COLO668 (cell line): Measurements from ENCODE around the gene MEDAG.

ENCODE experiments used
- DNase-seq: peaks from one replicate; lab custom pipeline; 2025; ENCODE audit not compliant: unreplicated experiment; lab: John Stamatoyannopoulos, UW

The MEDAG gene

GRCh38 chr13:30872685-30873461 is 33.2 kb upstream of the MEDAG start:
- no peak for DNase-seq

GRCh38 chr13:30873499-30873898 is 32.6 kb upstream of the MEDAG start:
- no peak for DNase-seq

GRCh38 chr13:30874111-30874510 is 32.0 kb upstream of the MEDAG start:
- DNase-seq, result no peak

- no peak for DNase-seq
These were observed 31.5 kb upstream of the MEDAG start for GRCh38 chr13:30874561-30874960.

- DNase-seq, result no peak
These were observed 28.7 kb upstream of the MEDAG start for GRCh38 chr13:30877335-30877734.

GRCh38 chr13:30880151-30880855 is 25.8 kb upstream of the MEDAG start:
- DNase-seq, result no peak

GRCh38 chr13:30880856-30881155 is 25.3 kb upstream of the MEDAG start:
- no peak for DNase-seq

- no peak for DNase-seq
These were observed 24.9 kb upstream of the MEDAG start for GRCh38 chr13:30881191-30881651.

GRCh38 chr13:30882026-30882850 is 23.8 kb upstream of the MEDAG start:
- DNase-seq, result no peak

GRCh38 chr13:30882996-30883766 is 22.9 kb upstream of the MEDAG start:
- DNase-seq, result no peak

- no peak for DNase-seq
These were observed 21.5 kb upstream of the MEDAG start for GRCh38 chr13:30884543-30884942.

GRCh38 chr13:30889196-30889690 is 16.8 kb upstream of the MEDAG start:
- DNase-seq, result no peak

- DNase-seq, result peak; percentile 31
These were observed 13.1 kb upstream of the MEDAG start for GRCh38 chr13:30892966-30893365.

- no peak for DNase-seq
These were observed 10.3 kb upstream of the MEDAG start for GRCh38 chr13:30895773-30896172.

- no peak for DNase-seq
These were observed 8.0 kb upstream of the MEDAG start for GRCh38 chr13:30898070-30898469.

GRCh38 chr13:30898678-30899241 is 7.3 kb upstream of the MEDAG start:
- DNase-seq, result no peak

- DNase-seq, result no peak
These were observed 5.6 kb upstream of the MEDAG start for GRCh38 chr13:30900436-30900835.

GRCh38 chr13:30900952-30901749 is 4.9 kb upstream of the MEDAG start:
- DNase-seq, result no peak

- DNase-seq, result no peak
These were observed 2.0 kb upstream of the MEDAG start for GRCh38 chr13:30904043-30904442.
